Measurements from ENCODE around the gene MMP24OS.

- no peak for TF ChIP-seq YY1 (IDR thresholded peaks at IDR 0.05; ENCODE audit: insufficient read depth, insufficient read length)
- TF ChIP-seq SUZ12 (IDR thresholded peaks at IDR 0.05; ENCODE audit: extremely low read depth, insufficient read depth, insufficient read length) = no peak
- no peak for TF ChIP-seq ZNF274 (IDR thresholded peaks at IDR 0.05; ENCODE audit: low read depth, low read length)
Observed at GRCh38 chr20:35302421-35303335, 24.8 kb upstream of the MMP24OS start.

All from NT2/D1 (cell line).